Loucy (cell line): ENCODE data around the gene CNTNAP2.

Source experiments
- H2AFZ ChIP-seq: fragments of 200-600 bp; sonication (generic); 2 replicates; pipeline ENCODE4 v1.6.0; 2016; ENCODE audit warnings: antibody characterized with exemption, mild to moderate bottlenecking, low read length, moderate library complexity
- H3F3A ChIP-seq: fragments of 200-600 bp; 2 replicates; pipeline ENCODE4 v1.6.0; 2016; ENCODE audit warnings: antibody characterized with exemption, low read depth, mild to moderate bottlenecking
- H3K27me3 ChIP-seq: fragments of 200-600 bp; sonication (generic); 2 replicates; pipeline ENCODE4 v1.6.1; 2014; ENCODE audit warnings: low read length, mild to moderate bottlenecking; ENCODE audit not compliant: insufficient read depth, poor library complexity, severe bottlenecking
- H3K36me3 ChIP-seq: fragments of 200-600 bp; sonication (generic); 2 replicates; pipeline ENCODE4 v1.6.1; 2016; ENCODE audit warnings: low read length; ENCODE audit not compliant: insufficient read depth
- H3K4me1 ChIP-seq: fragments of 200-600 bp; sonication (generic); 2 replicates; pipeline ENCODE4 v1.5.1; 2014; ENCODE audit warnings: low read length, mild to moderate bottlenecking; ENCODE audit not compliant: insufficient read depth, poor library complexity, severe bottlenecking
- H3K4me2 ChIP-seq: fragments of 200-600 bp; sonication (generic); 2 replicates; pipeline ENCODE4 v1.6.0; 2014; ENCODE audit warnings: antibody characterized with exemption, low read length, low read depth, mild to moderate bottlenecking; ENCODE audit not compliant: poor library complexity, severe bottlenecking
- H3K4me3 ChIP-seq: fragments of 200-600 bp; sonication (generic); 2 replicates; pipeline ENCODE4 v1.5.1; 2014; ENCODE audit warnings: low read length, mild to moderate bottlenecking, mixed read lengths; ENCODE audit not compliant: poor library complexity, severe bottlenecking
- H3K79me2 ChIP-seq: fragments of 200-600 bp; sonication (generic); 2 replicates; pipeline ENCODE4 v1.6.1; 2014; ENCODE audit warnings: low read length; ENCODE audit not compliant: insufficient read depth
- H3K9ac ChIP-seq: fragments of 200-600 bp; sonication (generic); 2 replicates; pipeline ENCODE4 v1.6.0; 2014; ENCODE audit warnings: mild to moderate bottlenecking, low read depth, low read length, moderate library complexity; ENCODE audit not compliant: poor library complexity, severe bottlenecking
- H3K9me2 ChIP-seq: fragments of 200-600 bp; sonication (generic); replicated peaks from 2 replicates; pipeline ENCODE4 v1.6.1; 2016; ENCODE audit warnings: low read depth, low read length, mixed read lengths
- H3K9me3 ChIP-seq: fragments of 200-600 bp; sonication (generic); 2 replicates; pipeline ENCODE4 v1.6.1; 2014; ENCODE audit warnings: mild to moderate bottlenecking, antibody characterized with exemption, low read length, low read depth; ENCODE audit not compliant: insufficient read depth
- H4K20me1 ChIP-seq: fragments of 200-600 bp; sonication (generic); 2 replicates; pipeline ENCODE4 v1.6.0; 2014; ENCODE audit warnings: antibody characterized with exemption, low read length, mild to moderate bottlenecking; ENCODE audit not compliant: insufficient read depth, poor library complexity, severe bottlenecking
- EZH2phosphoT487 ChIP-seq: fragments of 200-600 bp; IDR thresholded peaks from 2 replicates; pipeline ENCODE4 v1.6.1; 2018; ENCODE audit warnings: antibody characterized with exemption, mild to moderate bottlenecking, moderate library complexity, borderline replicate concordance
- TF ChIP-seq, protein P1 (sequence below): fragments of 200-600 bp; sonication (generic); conservative IDR thresholded peaks from 2 replicates; pipeline ENCODE4 v1.5.1; 2014; ENCODE audit warnings: mild to moderate bottlenecking, antibody characterized with exemption, low read length

CNTNAP2 gene

DNA sequence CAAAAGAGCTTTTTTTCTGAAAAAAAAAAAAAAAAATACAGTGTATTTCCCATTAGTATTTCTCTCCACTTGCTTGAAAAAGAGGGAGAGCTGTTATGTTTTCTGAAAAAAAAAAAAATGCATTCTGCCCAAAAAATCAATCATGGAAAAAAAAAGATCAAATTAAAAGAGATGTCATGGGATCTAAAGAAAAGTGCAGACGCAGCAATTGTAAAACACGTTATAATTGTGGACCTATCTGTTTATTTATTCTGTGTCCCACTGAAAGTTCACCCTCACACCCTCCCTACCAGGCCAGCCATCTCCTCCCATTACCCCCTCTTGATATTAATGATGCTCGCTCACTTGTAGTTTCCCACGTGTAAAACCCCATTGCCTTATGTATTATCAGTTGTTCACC lies 1800.0 kb downstream of the CNTNAP2 start:
- H2AFZ ChIP-seq = no peak overlapping the region
- H3K4me1 ChIP-seq = no peaks in the 10 kb centered on the region

DNA sequence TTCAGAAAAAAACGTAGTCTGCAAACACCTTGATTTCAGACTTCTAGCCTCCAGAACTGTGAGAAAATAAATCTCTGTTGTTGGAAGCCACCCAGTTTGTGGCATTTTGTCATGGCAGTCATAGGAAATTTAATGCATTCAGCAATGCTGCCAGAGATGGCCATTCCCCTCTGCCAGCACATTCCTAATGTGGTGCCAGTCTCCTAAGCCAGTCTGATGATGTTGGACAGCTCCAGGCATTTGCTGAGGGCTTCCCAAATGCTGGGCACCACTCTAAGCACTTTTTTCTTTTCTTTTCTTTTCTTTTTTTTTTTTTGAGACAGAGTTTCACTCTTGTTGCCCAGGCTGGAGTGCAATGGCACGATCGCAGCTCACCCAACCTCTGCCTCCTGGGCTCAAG lies 1807.2 kb downstream of the CNTNAP2 start:
- H3K9me3 ChIP-seq = no peaks in the 10 kb centered on the region; the same call in 1 of the 2 replicates
- H2AFZ ChIP-seq = no peak overlapping the region
- no peaks in the 10 kb centered on the region for H3K27me3 ChIP-seq
- TF ChIP-seq, protein P1, sequence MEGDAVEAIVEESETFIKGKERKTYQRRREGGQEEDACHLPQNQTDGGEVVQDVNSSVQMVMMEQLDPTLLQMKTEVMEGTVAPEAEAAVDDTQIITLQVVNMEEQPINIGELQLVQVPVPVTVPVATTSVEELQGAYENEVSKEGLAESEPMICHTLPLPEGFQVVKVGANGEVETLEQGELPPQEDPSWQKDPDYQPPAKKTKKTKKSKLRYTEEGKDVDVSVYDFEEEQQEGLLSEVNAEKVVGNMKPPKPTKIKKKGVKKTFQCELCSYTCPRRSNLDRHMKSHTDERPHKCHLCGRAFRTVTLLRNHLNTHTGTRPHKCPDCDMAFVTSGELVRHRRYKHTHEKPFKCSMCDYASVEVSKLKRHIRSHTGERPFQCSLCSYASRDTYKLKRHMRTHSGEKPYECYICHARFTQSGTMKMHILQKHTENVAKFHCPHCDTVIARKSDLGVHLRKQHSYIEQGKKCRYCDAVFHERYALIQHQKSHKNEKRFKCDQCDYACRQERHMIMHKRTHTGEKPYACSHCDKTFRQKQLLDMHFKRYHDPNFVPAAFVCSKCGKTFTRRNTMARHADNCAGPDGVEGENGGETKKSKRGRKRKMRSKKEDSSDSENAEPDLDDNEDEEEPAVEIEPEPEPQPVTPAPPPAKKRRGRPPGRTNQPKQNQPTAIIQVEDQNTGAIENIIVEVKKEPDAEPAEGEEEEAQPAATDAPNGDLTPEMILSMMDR = no peak
- no peak for TF ChIP-seq EZH2phosphoT487
- H4K20me1 ChIP-seq = no peaks in the 10 kb centered on the region
- no peaks in the 10 kb centered on the region for H3K79me2 ChIP-seq
- no peaks in the 10 kb centered on the region for H3K36me3 ChIP-seq
- H3K9me2 ChIP-seq = no peaks in the 10 kb centered on the region
- H3K4me1 ChIP-seq = no peaks in the 10 kb centered on the region
- H3K4me3 ChIP-seq = no peak overlapping the region
- no peak overlapping the region for H3K9ac ChIP-seq
- H3K4me2 ChIP-seq = no peak overlapping the region
- H3F3A ChIP-seq = no peaks in the 10 kb centered on the region

More for the DNA sequence above, 1800.0 kb downstream of the CNTNAP2 start:
- H3K9me2 ChIP-seq = no peaks in the 10 kb centered on the region
- no peaks in the 10 kb centered on the region for H4K20me1 ChIP-seq
- H3K36me3 ChIP-seq = no peaks in the 10 kb centered on the region
- H3K79me2 ChIP-seq = no peaks in the 10 kb centered on the region
- H3K4me2 ChIP-seq = no peak overlapping the region
- no peaks in the 10 kb centered on the region for H3K27me3 ChIP-seq
- no peak overlapping the region for H3K4me3 ChIP-seq
- no peaks in the 10 kb centered on the region for H3F3A ChIP-seq
- H3K9me3 ChIP-seq = no peaks in the 10 kb centered on the region; the same call in 1 of the 2 replicates
- H3K9ac ChIP-seq = no peak overlapping the region
- TF ChIP-seq, protein P1 = no peak
- no peak for TF ChIP-seq EZH2phosphoT487

DNA sequence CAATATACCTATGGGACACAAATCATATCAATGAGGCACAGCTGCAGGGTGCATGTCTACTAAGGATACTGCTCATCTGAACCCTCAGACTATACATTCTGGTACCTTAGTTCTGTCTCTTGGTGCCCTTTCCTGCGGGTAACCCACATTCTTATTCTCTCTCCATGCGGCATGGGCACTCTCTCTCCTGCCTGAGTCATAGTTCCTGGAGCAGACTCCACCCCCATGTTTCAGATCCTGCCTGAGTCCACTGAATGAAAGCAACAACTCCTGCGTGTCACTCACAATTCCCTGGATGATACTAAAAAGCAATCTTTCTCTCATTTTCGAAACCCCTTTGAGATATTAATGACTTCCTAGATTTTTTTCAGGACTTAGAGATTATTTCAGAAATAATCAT lies 1820.8 kb downstream of the CNTNAP2 start:
- no peaks in the 10 kb centered on the region; the same call in 1 of the 2 replicates for H3K9me3 ChIP-seq
- TF ChIP-seq EZH2phosphoT487 = no peak
- TF ChIP-seq, protein P1 = no peak
- H3K79me2 ChIP-seq = no peaks in the 10 kb centered on the region
- H3K4me3 ChIP-seq = no peak overlapping the region
- no peak overlapping the region for H2AFZ ChIP-seq
- no peaks in the 10 kb centered on the region for H3K36me3 ChIP-seq
- H3K27me3 ChIP-seq = no peaks in the 10 kb centered on the region
- no peaks in the 10 kb centered on the region for H4K20me1 ChIP-seq
- no peak overlapping the region for H3K4me2 ChIP-seq
- no peaks in the 10 kb centered on the region for H3K9me2 ChIP-seq
- H3K4me1 ChIP-seq = no peaks in the 10 kb centered on the region
- H3F3A ChIP-seq = no peaks in the 10 kb centered on the region
- H3K9ac ChIP-seq = no peak overlapping the region
